Right lobe of liver (tissue), 4 donors: Measurements from ENCODE around the gene RNF145.

Source experiments
- POLR2A ChIP-seq: fragments of 450-650 bp; IDR thresholded peaks from one replicate; pipeline ENCODE4 v1.6.1; 2017; ENCODE audit warnings: antibody characterized with exemption, mild to moderate bottlenecking
- TF ChIP-seq, protein P1 (sequence below), 4 donors: fragments of 200-600 bp in 3 of 4; fragments of 450-650 bp in 1 of 4; IDR thresholded peaks; one replicate each; pipeline versions ENCODE4 v1.5.1 to v1.8.0; 2016 to 2022; ENCODE audit warnings: antibody characterized with exemption in 4 of 4, mild to moderate bottlenecking in 2 of 4
- donor health status: DM: no; HTN: no; CAD: no.
- donor health status: DM: no; HTN: no; CAD: no.
- donor health status: DM: no; HTN: yes; CAD: no.

DNA sequence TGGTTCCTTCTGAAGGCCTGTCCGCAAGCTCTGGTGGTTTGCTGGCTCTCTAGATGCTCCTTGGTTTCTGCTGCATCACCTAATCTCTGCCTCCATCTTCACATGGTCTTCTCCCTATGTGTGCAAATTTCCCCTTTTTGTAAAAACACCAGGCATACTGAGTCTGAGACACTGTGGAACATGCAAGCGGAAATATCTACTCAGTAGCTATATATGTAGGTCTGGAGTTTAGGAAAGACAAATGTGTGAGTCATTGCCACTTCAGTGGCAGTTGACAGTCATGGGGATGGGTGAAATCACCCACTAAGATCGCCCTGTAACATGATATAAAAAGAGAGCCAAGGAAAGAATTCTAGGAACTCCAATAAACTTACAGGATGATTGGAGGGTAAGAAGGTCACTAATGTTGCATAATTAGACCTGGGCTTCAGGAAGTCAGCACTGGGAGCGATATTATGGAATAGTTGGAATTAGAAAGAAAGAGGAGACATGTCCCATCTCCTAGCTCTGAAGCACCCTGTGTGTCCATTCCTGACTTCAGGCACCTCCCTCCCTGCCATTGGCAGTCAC lies 31.0 kb upstream of the RNF145 start:
- TF ChIP-seq, protein P1, sequence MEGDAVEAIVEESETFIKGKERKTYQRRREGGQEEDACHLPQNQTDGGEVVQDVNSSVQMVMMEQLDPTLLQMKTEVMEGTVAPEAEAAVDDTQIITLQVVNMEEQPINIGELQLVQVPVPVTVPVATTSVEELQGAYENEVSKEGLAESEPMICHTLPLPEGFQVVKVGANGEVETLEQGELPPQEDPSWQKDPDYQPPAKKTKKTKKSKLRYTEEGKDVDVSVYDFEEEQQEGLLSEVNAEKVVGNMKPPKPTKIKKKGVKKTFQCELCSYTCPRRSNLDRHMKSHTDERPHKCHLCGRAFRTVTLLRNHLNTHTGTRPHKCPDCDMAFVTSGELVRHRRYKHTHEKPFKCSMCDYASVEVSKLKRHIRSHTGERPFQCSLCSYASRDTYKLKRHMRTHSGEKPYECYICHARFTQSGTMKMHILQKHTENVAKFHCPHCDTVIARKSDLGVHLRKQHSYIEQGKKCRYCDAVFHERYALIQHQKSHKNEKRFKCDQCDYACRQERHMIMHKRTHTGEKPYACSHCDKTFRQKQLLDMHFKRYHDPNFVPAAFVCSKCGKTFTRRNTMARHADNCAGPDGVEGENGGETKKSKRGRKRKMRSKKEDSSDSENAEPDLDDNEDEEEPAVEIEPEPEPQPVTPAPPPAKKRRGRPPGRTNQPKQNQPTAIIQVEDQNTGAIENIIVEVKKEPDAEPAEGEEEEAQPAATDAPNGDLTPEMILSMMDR (IDR thresholded peaks at IDR 0.05): no peak
- no peak for TF ChIP-seq POLR2A
